OCI-LY1 (cell line): ENCODE results near the gene SLC22A8.

Experiments used
- H2AFZ ChIP-seq: fragments of 200-600 bp; sonication (generic), shearing (Covaris generic); 2 replicates; pipeline ENCODE4 v1.6.0; 2014; ENCODE audit warnings: antibody characterized with exemption, mild to moderate bottlenecking, low read length
- H3F3A ChIP-seq: fragments of 200-600 bp; sonication (generic), shearing (Covaris generic); 2 replicates; pipeline ENCODE4 v1.6.0; 2014; ENCODE audit warnings: mild to moderate bottlenecking, antibody characterized with exemption, low read length, moderate library complexity; ENCODE audit not compliant: insufficient read depth
- H3K27ac ChIP-seq: fragments of 200-600 bp; sonication (generic); 2 replicates; pipeline ENCODE4 v1.5.1; 2014; ENCODE audit warnings: low read length, mixed run types, mild to moderate bottlenecking, low read depth; ENCODE audit not compliant: poor library complexity, severe bottlenecking
- H3K27me3 ChIP-seq: fragments of 200-600 bp; sonication (generic); 2 replicates; pipeline ENCODE4 v1.6.0; 2014; ENCODE audit warnings: antibody characterized with exemption, mild to moderate bottlenecking, low read length, moderate library complexity; ENCODE audit not compliant: insufficient read depth
- H3K36me3 ChIP-seq: fragments of 200-600 bp; sonication (generic); 2 replicates; pipeline ENCODE4 v1.6.1; 2014; ENCODE audit warnings: mild to moderate bottlenecking, antibody characterized with exemption, low read length, moderate library complexity, mixed read lengths; ENCODE audit not compliant: insufficient read depth
- H3K4me1 ChIP-seq: fragments of 200-600 bp; sonication (generic); 2 replicates; pipeline ENCODE4 v1.5.1; 2014; ENCODE audit warnings: mild to moderate bottlenecking, low read length, moderate library complexity; ENCODE audit not compliant: insufficient read depth, severe bottlenecking
- H3K4me2 ChIP-seq: fragments of 200-600 bp; sonication (generic), shearing (Covaris generic); 2 replicates; pipeline ENCODE4 v1.6.1; 2014; ENCODE audit warnings: low read length
- H3K4me3 ChIP-seq: fragments of 200-600 bp; sonication (generic); 2 replicates; pipeline ENCODE4 v1.5.1; 2014; ENCODE audit warnings: low read length, low read depth, mild to moderate bottlenecking, mixed read lengths; ENCODE audit not compliant: poor library complexity, severe bottlenecking
- H3K79me2 ChIP-seq: fragments of 200-600 bp; shearing (Covaris generic); 2 replicates; pipeline ENCODE4 v1.6.1; 2016; ENCODE audit warnings: mixed run types, low read length, mixed read lengths; ENCODE audit not compliant: insufficient read depth
- H3K9ac ChIP-seq: fragments of 200-600 bp; sonication (generic), shearing (Covaris generic); 2 replicates; pipeline ENCODE4 v1.6.1; 2014; ENCODE audit warnings: mild to moderate bottlenecking, low read length, mixed read lengths
- H3K9me2 ChIP-seq: fragments of 200-600 bp; sonication (generic), shearing (Covaris generic); 2 replicates; pipeline ENCODE4 v1.6.1; 2014; ENCODE audit warnings: low read depth, mild to moderate bottlenecking, low read length, mixed read lengths
- H3K9me3 ChIP-seq: fragments of 200-600 bp; shearing (Covaris generic); 2 replicates; pipeline ENCODE4 v1.6.1; 2014; ENCODE audit warnings: low read length, mixed read lengths
- H4K20me1 ChIP-seq: fragments of 200-600 bp; sonication (generic), shearing (Covaris generic); 2 replicates; pipeline ENCODE4 v1.6.0; 2016; ENCODE audit warnings: mild to moderate bottlenecking, low read length; ENCODE audit not compliant: insufficient read depth
- EZH2 ChIP-seq: fragments of 200-600 bp; sonication (generic), shearing (Covaris generic); IDR thresholded peaks from 2 replicates; pipeline ENCODE4 v1.8.0; 2017; ENCODE audit warnings: borderline replicate concordance, mixed run types, mild to moderate bottlenecking, antibody characterized with exemption, low read length, moderate library complexity, mixed read lengths
- TF ChIP-seq, protein P1 (sequence below): fragments of 200-600 bp; sonication (generic), shearing (Covaris generic); IDR thresholded peaks from 2 replicates; pipeline ENCODE4 v1.5.1; 2017; ENCODE audit warnings: mild to moderate bottlenecking, antibody characterized with exemption, low read length, moderate library complexity, mixed read lengths

Gene SLC22A8

DNA sequence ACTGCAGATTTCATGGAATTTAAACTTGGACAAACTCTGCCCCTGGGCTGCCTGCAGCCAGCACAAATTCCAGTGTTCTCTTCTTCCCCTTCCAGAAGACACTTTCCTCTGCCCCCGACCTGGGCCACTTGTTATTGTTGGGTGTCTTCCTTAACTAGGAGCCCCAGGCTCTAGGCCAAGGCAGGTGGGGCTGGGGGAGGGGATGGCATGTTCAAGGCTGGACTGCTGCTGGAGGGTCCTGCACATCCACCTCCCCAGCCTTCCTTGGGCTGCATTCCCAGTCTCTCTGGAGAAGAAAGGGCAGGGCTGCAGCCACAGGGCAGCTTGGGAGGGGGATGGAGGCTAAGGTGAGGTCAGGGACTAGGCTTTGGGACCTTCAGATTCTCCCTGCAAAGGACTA, 19.4 kb downstream of the SLC22A8 start:
- Histone ChIP-seq H3K36me3 (no peaks in the 10 kb centered on the region), H3K4me1 (no peaks in the 10 kb centered on the region), H3K27ac (no peak overlapping the region), H3K9me2 (no peaks in the 10 kb centered on the region), H3K4me3 (no peak overlapping the region), H3K4me2 (no peak overlapping the region), H3K9ac (no peak overlapping the region), H2AFZ (no peak overlapping the region), H3K27me3 (no peaks in the 10 kb centered on the region), H4K20me1 (no peaks in the 10 kb centered on the region), H3K9me3 (no peaks in the 10 kb centered on the region), H3F3A (no peaks in the 10 kb centered on the region), H3K79me2 (no peaks in the 10 kb centered on the region)
- TF ChIP-seq, protein P1, sequence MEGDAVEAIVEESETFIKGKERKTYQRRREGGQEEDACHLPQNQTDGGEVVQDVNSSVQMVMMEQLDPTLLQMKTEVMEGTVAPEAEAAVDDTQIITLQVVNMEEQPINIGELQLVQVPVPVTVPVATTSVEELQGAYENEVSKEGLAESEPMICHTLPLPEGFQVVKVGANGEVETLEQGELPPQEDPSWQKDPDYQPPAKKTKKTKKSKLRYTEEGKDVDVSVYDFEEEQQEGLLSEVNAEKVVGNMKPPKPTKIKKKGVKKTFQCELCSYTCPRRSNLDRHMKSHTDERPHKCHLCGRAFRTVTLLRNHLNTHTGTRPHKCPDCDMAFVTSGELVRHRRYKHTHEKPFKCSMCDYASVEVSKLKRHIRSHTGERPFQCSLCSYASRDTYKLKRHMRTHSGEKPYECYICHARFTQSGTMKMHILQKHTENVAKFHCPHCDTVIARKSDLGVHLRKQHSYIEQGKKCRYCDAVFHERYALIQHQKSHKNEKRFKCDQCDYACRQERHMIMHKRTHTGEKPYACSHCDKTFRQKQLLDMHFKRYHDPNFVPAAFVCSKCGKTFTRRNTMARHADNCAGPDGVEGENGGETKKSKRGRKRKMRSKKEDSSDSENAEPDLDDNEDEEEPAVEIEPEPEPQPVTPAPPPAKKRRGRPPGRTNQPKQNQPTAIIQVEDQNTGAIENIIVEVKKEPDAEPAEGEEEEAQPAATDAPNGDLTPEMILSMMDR: no peak
- no peak for TF ChIP-seq EZH2

DNA sequence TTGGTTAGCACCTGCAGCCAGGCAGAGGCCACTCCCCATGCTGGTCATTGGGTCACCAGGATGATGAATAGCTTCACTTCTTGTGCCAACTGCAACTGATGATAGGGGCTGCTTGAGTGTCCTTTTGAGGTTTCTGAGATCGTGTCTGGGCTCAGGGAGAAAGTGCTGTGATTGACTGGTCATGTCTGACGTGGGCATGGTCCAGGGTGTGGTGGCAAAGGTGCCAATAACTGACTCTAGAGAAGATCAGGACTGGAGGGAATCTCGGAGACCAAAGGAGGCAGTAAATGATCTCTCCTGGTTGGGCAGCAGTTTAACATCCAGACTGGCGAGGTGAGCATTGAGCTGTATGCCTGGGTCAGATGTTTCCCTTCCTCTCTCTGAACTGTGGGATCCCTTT, 20.9 kb downstream of the SLC22A8 start:
- H3K4me1 ChIP-seq: no peaks in the 10 kb centered on the region
- no peak overlapping the region for H2AFZ ChIP-seq
- no peaks in the 10 kb centered on the region for H3K9me2 ChIP-seq
- H3F3A ChIP-seq: no peaks in the 10 kb centered on the region
- H3K79me2 ChIP-seq: no peaks in the 10 kb centered on the region
- no peaks in the 10 kb centered on the region for H4K20me1 ChIP-seq
- H3K36me3 ChIP-seq: no peaks in the 10 kb centered on the region
- no peak overlapping the region for H3K27ac ChIP-seq
- H3K9me3 ChIP-seq: no peaks in the 10 kb centered on the region
- no peak overlapping the region for H3K4me2 ChIP-seq
- no peak overlapping the region for H3K4me3 ChIP-seq
- no peak for TF ChIP-seq EZH2
- TF ChIP-seq, protein P1: no peak
- no peak overlapping the region for H3K9ac ChIP-seq
- H3K27me3 ChIP-seq: no peaks in the 10 kb centered on the region

DNA sequence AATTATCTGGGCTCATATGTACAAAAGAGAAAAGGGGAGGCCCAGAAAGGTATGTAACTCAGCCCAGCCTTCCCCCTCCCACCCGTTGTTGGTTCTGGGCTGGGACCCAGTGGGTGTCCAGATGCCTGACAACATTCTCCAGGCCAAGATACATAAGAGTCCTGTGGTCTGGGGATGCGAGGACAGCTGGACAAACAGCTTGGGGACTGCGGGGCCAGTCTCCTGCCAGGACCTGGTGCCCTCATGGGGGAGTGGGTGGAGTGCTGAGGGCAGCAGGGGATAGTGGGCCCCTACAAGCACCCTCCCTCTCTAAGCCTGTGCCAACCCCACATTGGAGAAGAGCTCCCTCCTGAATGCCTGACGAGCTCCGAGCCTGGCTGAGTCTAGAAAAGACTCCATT, 27.4 kb downstream of the SLC22A8 start:
- no peak for TF ChIP-seq EZH2
- TF ChIP-seq, protein P1: no peak
- Histone ChIP-seq H3F3A (no peaks in the 10 kb centered on the region), H3K4me3 (no peak overlapping the region), H3K27ac (no peak overlapping the region), H2AFZ (no peak overlapping the region), H3K4me1 (no peaks in the 10 kb centered on the region), H4K20me1 (no peaks in the 10 kb centered on the region), H3K9me2 (no peaks in the 10 kb centered on the region), H3K79me2 (no peaks in the 10 kb centered on the region), H3K9me3 (no peaks in the 10 kb centered on the region), H3K36me3 (no peaks in the 10 kb centered on the region), H3K27me3 (no peaks in the 10 kb centered on the region), H3K4me2 (no peak overlapping the region), H3K9ac (no peak overlapping the region)
